Endothelial cell of umbilical vein (primary cell): ENCODE data around the gene CDH11. TPM values are rescaled to one million over a fixed set of nuclear protein-coding genes. Genes with fewer than 3 reads are reported as not detected.
A peak's percentile ranks its signal among the peaks of the same experiment; 100 is the strongest.

Source experiments
- BruUV-seq: library from RNA; stranded (reverse); fragments of 400-500 nt; replicated peaks from 2 replicates; lab custom pipeline; 2021; lab: Mats Ljungman, UMichigan
- CTCF ChIA-PET: fragments of 300-600, 350-600 bp; sonication (Branson Sonifier 250); formaldehyde crosslinking; loops from one replicate; lab custom pipeline; 2021; ENCODE audit warnings: antibody characterized with exemption, inconsistent platforms; lab: Charles Lee
- POLR2A ChIA-PET: fragments of 300-600, 350-600 bp; sonication (Branson Sonifier 250); formaldehyde crosslinking; loops from one replicate; lab custom pipeline; 2021; ENCODE audit warnings: antibody characterized with exemption, inconsistent platforms; lab: Charles Lee
- DNase-seq: peaks from one replicate; pipeline ENCODE4 v3.0.0-alpha.2; 2011; ENCODE audit warnings: low read depth, low spot score
- FAIRE-seq: peaks from 2 replicates; lab custom pipeline; 2011; peaks lifted over from hg19 to GRCh38; lab: Jason Lieb, UNC
- H2AFZ ChIP-seq: 2 replicates; pipeline ENCODE4 v1.6.0; 2012; ENCODE audit warnings: low read depth, low read length, control low read depth, inconsistent platforms
- H3K27ac ChIP-seq: 2 replicates; pipeline ENCODE4 v1.5.1; 2011; ENCODE audit warnings: low read depth, mild to moderate bottlenecking, control low read depth, low read length, moderate library complexity; ENCODE audit not compliant: insufficient read depth
- H3K27me3 ChIP-seq, 2 experiments: 2 replicates each; pipeline versions ENCODE4 v1.6.0 to v1.6.1; 2011; ENCODE audit warnings: low read length in 2 of 2, mixed read lengths in 1 of 2; ENCODE audit not compliant: control insufficient read depth in 2 of 2, insufficient read depth in 2 of 2
- H3K36me3 ChIP-seq, 2 experiments: 2 replicates in 1 of 2; 3 replicates in 1 of 2; pipeline ENCODE4 v1.5.1; 2011; ENCODE audit warnings: low read length in 2 of 2, mild to moderate bottlenecking in 1 of 2, moderate library complexity in 1 of 2; ENCODE audit not compliant: control insufficient read depth in 2 of 2, insufficient read depth in 2 of 2; ENCODE audit errors: extremely low read depth in 1 of 2
- H3K4me1 ChIP-seq: 3 replicates; pipeline ENCODE4 v1.5.1; 2011; ENCODE audit warnings: mild to moderate bottlenecking, low read length; ENCODE audit not compliant: control insufficient read depth, insufficient read depth; ENCODE audit errors: extremely low read depth
- H3K4me2 ChIP-seq: 2 replicates; pipeline ENCODE4 v1.6.1; 2011; ENCODE audit warnings: low read length, control low read depth, mixed read lengths; ENCODE audit not compliant: insufficient read depth
- H3K4me3 ChIP-seq, 3 experiments: fragments of 200-600 bp in 1 of 3; sonication (generic), shearing (Covaris generic) in 1 of 3; replicated peaks in 1 of 3; 2 replicates each; pipeline ENCODE4 v1.5.1; 2011 to 2016; ENCODE audit warnings: control low read depth in 3 of 3, low read length in 3 of 3, mild to moderate bottlenecking in 2 of 3, inconsistent platforms in 1 of 3, low read depth in 1 of 3, moderate library complexity in 1 of 3; ENCODE audit not compliant: insufficient read depth in 1 of 3
- H3K79me2 ChIP-seq: 2 replicates; pipeline ENCODE4 v1.6.0; 2012; ENCODE audit warnings: low read length, inconsistent platforms; ENCODE audit not compliant: control insufficient read depth, insufficient read depth
- H3K9ac ChIP-seq: replicated peaks from 2 replicates; pipeline ENCODE3; 2011; ENCODE audit warnings: low read length, control low read depth; ENCODE audit not compliant: insufficient read depth; ENCODE audit errors: extremely low read depth
- H3K9me1 ChIP-seq: replicated peaks from 3 replicates; pipeline ENCODE4 v1.6.0; 2011; ENCODE audit warnings: mild to moderate bottlenecking, low read length; ENCODE audit not compliant: control insufficient read depth, insufficient read depth; ENCODE audit errors: extremely low read depth
- H3K9me3 ChIP-seq: replicated peaks from 2 replicates; pipeline ENCODE4 v1.5.1; 2012; ENCODE audit warnings: low read length, inconsistent platforms; ENCODE audit not compliant: control insufficient read depth, insufficient read depth
- H4K20me1 ChIP-seq: replicated peaks from 2 replicates; pipeline ENCODE3; 2011; ENCODE audit warnings: mild to moderate bottlenecking, low read length; ENCODE audit not compliant: control insufficient read depth, insufficient read depth; ENCODE audit errors: extremely low read depth
- CTCF ChIP-seq, 2 donors: IDR thresholded peaks; 1 replicate in 1 of 2; 2 replicates in 1 of 2; pipeline ENCODE4 v1.5.1; 2011; ENCODE audit warnings: low read length in 2 of 2, mild to moderate bottlenecking in 2 of 2, moderate library complexity in 2 of 2, control low read depth in 1 of 2, inconsistent platforms in 1 of 2, low read depth in 1 of 2; ENCODE audit not compliant: insufficient read depth in 1 of 2; ENCODE audit errors: extremely low read depth in 1 of 2
- EZH2 ChIP-seq: IDR thresholded peaks from 2 replicates; pipeline ENCODE4 v1.6.1; 2012; ENCODE audit warnings: borderline replicate concordance, low read depth, mild to moderate bottlenecking, moderate library complexity, low read length, inconsistent platforms; ENCODE audit not compliant: severe bottlenecking
- FOS ChIP-seq: IDR thresholded peaks from 2 replicates; pipeline ENCODE4 v1.6.1; 2011; ENCODE audit warnings: mild to moderate bottlenecking, low read length, moderate library complexity, borderline replicate concordance; ENCODE audit not compliant: insufficient read depth
- GATA2 ChIP-seq: IDR thresholded peaks from 2 replicates; pipeline ENCODE4 v1.7.0; 2011; ENCODE audit warnings: low read depth, mild to moderate bottlenecking, moderate library complexity, mixed read lengths, low read length; ENCODE audit not compliant: insufficient read length, insufficient read depth
- JUN ChIP-seq: IDR thresholded peaks from 2 replicates; pipeline ENCODE4 v1.6.1; 2011; ENCODE audit warnings: borderline replicate concordance, low read depth; ENCODE audit not compliant: insufficient read length, insufficient read depth
- MAX ChIP-seq: IDR thresholded peaks from 2 replicates; pipeline ENCODE4 v1.6.1; 2011; ENCODE audit not compliant: insufficient read depth, insufficient read length
- MYC ChIP-seq: IDR thresholded peaks from one replicate; pipeline ENCODE4 v1.6.1; 2011; ENCODE audit warnings: mild to moderate bottlenecking, low read depth, low read length
- POLR2A ChIP-seq: IDR thresholded peaks from 2 replicates; pipeline ENCODE4 v1.6.1; 2012; ENCODE audit warnings: low read depth, mild to moderate bottlenecking, control low read depth, low read length
- POLR2AphosphoS5 ChIP-seq: IDR thresholded peaks from 2 replicates; pipeline ENCODE4 v1.6.1; 2012; ENCODE audit warnings: low read depth, mild to moderate bottlenecking, control low read depth, low read length, moderate library complexity; ENCODE audit not compliant: insufficient read depth
- dilution Hi-C: fragments of 300-500 bp; cut with MboI; formaldehyde crosslinking; loops from one replicate; pipeline ENCODE4 v1.15.0; 2019; ENCODE audit warnings: low sequenced_read_pairs; ENCODE audit not compliant: extremely low pct_ligation_motif_present
- intact Hi-C: fragments of 100-400 bp; cut with micrococcal nuclease; formaldehyde crosslinking; loops from one replicate; pipeline ENCODE4 v1.10.0; 2022
- polyA plus RNA-seq, 4 experiments: library from polyadenylated mRNA; depleted of rRNA in 3 of 4; stranded (reverse) in 3 of 4; unstranded in 1 of 4; fragments of >200 nt; gene quantifications; 2 replicates each; pipeline versions ENCODE4 v1.2.1 to v1.2.3, GENCODE V29; 2011 to 2012; ENCODE audit warnings: missing spikeins in 1 of 4
- total RNA-seq: library from RNA; stranded (reverse); gene quantifications from 2 replicates; pipeline ENCODE4 v1.2.3, GENCODE V29; 2021

The CDH11 gene
- total and polyA plus RNA-seq, 2 donors (not counting 3 experiments of a cell fraction or from before 2014, with no cell fraction given): 30.4 to 32.7 TPM

- H3K4me1 ChIP-seq: no peaks in the 10 kb centered on the region
- ChIA-PET CTCF (interaction anchor here (1.6 kb wide), 2 partner anchors 9 to 12 kb away, joined by 5 to 7 read pairs; no protein-coding TSS in a partner anchor), POLR2A (interaction anchor here (0.6 kb wide), 1 partner anchor 10 kb away, joined by 7 read pairs; no protein-coding TSS in a partner anchor)
- H3K27me3 ChIP-seq: no peaks in the 10 kb centered on the region
- H3K9ac ChIP-seq: no peak overlapping the region
- H3K4me3 ChIP-seq: no peak overlapping the region
- no TSS peak for BruUV-seq
- FAIRE-seq: no peak
- no peak for TF ChIP-seq CTCF (IDR thresholded peaks at IDR 0.05; ENCODE audit: extremely low read depth in 1 of 2, insufficient read depth in 1 of 2, low read depth in 1 of 2, low read length in 2 of 2)
- no peak for TF ChIP-seq POLR2AphosphoS5
- no peak for TF ChIP-seq MYC
- TF ChIP-seq POLR2A: no peak
- no peak for TF ChIP-seq JUN
- no peak for TF ChIP-seq MAX
- TF ChIP-seq FOS: no peak
- no peak for TF ChIP-seq GATA2
- TF ChIP-seq EZH2: no peak
- dilution Hi-C loops: no loop called here
- H3K9me3 ChIP-seq: no peaks in the 10 kb centered on the region
- H3K4me2 ChIP-seq: no peak overlapping the region
- intact Hi-C loops: no loop called here
- H3K9me1 ChIP-seq: no peaks in the 10 kb centered on the region
- H4K20me1 ChIP-seq: no peaks in the 10 kb centered on the region
- no peaks in the 10 kb centered on the region for H3K79me2 ChIP-seq
- peaks cover 0 to 2% of the 10 kb centered on the region in 2 experiments for H3K36me3 ChIP-seq
- H3K27ac ChIP-seq: no peak overlapping the region
- H2AFZ ChIP-seq: no peak overlapping the region
- peak; percentile 11 for DNase-seq
These were observed 109.5 kb downstream of the CDH11 start for GRCh38 chr16:65012357-65012756.
